Measurements from ENCODE around the gene IL1RAP.

DNA sequence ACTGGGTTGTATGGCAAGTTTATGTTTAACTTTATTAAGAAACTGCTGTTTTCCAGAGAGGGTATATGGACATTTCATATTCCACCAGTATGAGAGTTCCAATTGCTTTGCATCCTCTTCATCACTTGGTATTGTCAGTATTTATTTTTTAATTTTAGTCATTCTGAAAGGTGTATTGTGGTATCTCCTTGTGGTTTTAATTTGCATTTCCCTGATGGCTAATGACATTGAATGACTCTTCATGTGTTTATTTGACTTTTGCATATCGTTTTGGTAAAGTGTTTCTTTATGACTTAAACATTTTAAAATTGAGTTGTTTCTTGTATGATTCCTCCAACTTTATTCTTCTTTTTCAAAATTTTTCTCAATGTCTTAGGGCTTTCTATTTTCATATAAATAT lies 44.4 kb downstream of the IL1RAP start:
- TF ChIP-seq EZH2phosphoT487 (IDR thresholded peaks at IDR 0.05; ENCODE audit: borderline replicate concordance), result no peak
- TF ChIP-seq, protein P1, sequence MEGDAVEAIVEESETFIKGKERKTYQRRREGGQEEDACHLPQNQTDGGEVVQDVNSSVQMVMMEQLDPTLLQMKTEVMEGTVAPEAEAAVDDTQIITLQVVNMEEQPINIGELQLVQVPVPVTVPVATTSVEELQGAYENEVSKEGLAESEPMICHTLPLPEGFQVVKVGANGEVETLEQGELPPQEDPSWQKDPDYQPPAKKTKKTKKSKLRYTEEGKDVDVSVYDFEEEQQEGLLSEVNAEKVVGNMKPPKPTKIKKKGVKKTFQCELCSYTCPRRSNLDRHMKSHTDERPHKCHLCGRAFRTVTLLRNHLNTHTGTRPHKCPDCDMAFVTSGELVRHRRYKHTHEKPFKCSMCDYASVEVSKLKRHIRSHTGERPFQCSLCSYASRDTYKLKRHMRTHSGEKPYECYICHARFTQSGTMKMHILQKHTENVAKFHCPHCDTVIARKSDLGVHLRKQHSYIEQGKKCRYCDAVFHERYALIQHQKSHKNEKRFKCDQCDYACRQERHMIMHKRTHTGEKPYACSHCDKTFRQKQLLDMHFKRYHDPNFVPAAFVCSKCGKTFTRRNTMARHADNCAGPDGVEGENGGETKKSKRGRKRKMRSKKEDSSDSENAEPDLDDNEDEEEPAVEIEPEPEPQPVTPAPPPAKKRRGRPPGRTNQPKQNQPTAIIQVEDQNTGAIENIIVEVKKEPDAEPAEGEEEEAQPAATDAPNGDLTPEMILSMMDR (conservative IDR thresholded peaks at IDR 0.05; ENCODE audit: low read length), result no peak
